AG08396 (cell line): ENCODE results near the gene MFAP2.
"Not testable (repeated sequence)": the region's sequence is repeated elsewhere in the genome, so short reads cannot be mapped to it uniquely, and the experiment has no call there.

Source experiments
- DNase-seq: peaks from one replicate; pipeline ENCODE4 v3.0.0; 2012; ENCODE audit warnings: low spot score, mixed read lengths

Gene MFAP2

GRCh38 chr1:16979475-16980327, 719 bp downstream of the MFAP2 start:
- DNase-seq: peak; percentile 71

GRCh38 chr1:16978567-16979474, 1.6 kb downstream of the MFAP2 start:
- DNase-seq: peak; percentile 94

- DNase-seq: no peak
Measured at GRCh38 chr1:16978139-16978538, 2.3 kb downstream of the MFAP2 start.

- DNase-seq: no peak
Measured at GRCh38 chr1:16977377-16977776, 3.0 kb downstream of the MFAP2 start.

GRCh38 chr1:16976966-16977365, 3.5 kb downstream of the MFAP2 start:
- no peak for DNase-seq

GRCh38 chr1:16975838-16976237, 4.6 kb downstream of the MFAP2 start:
- no peak for DNase-seq

- no peak for DNase-seq
Measured at GRCh38 chr1:16975211-16975610, 5.2 kb downstream of the MFAP2 start.

GRCh38 chr1:16973215-16973614, 7.2 kb downstream of the MFAP2 start:
- no peak for DNase-seq

- no peak for DNase-seq
Measured at GRCh38 chr1:16972189-16972895, 8.1 kb downstream of the MFAP2 start.

GRCh38 chr1:16971341-16972188, 8.9 kb downstream of the MFAP2 start:
- peak; percentile 76 for DNase-seq

- DNase-seq: no peak
Measured at GRCh38 chr1:16970132-16970910, 10.1 kb downstream of the MFAP2 start.

- no peak for DNase-seq
Measured at GRCh38 chr1:16969651-16970050, 10.8 kb downstream of the MFAP2 start.

GRCh38 chr1:16969057-16969611, 11.3 kb downstream of the MFAP2 start:
- no peak for DNase-seq

GRCh38 chr1:16968372-16968771, 12.0 kb downstream of the MFAP2 start:
- no peak for DNase-seq

- DNase-seq: no peak
Measured at GRCh38 chr1:16967962-16968361, 12.5 kb downstream of the MFAP2 start.

- no peak for DNase-seq
Measured at GRCh38 chr1:16967095-16967575, 13.3 kb downstream of the MFAP2 start.

GRCh38 chr1:16966282-16966681, 14.1 kb downstream of the MFAP2 start:
- DNase-seq: no peak

- no peak for DNase-seq
Measured at GRCh38 chr1:16965486-16966067, 14.8 kb downstream of the MFAP2 start.

- DNase-seq: not testable (repeated sequence)
Measured at GRCh38 chr1:16964169-16964568, 16.3 kb downstream of the MFAP2 start.
